ENCODE results near the gene ZC3H18. TPM values are rescaled to one million over a fixed set of nuclear protein-coding genes. Genes with fewer than 3 reads are reported as not detected.

The ZC3H18 gene
- total RNA-seq, 1 experiment from 2014 or later = 11.8 TPM

- Histone ChIP-seq H4K20me1 (ENCODE audit: low read length) (no peaks in the 10 kb centered on the region), H3K4me2 (ENCODE audit: low read length) (no peak overlapping the region), H3K9me2 (replicated peaks; ENCODE audit: low read length) (no peaks in the 10 kb centered on the region), H3K36me3 (ENCODE audit: low read depth, low read length) (no peaks in the 10 kb centered on the region), H3K79me2 (ENCODE audit: low read length) (no peaks in the 10 kb centered on the region), H3F3A (ENCODE audit: low read length, unreplicated experiment) (no peaks in the 10 kb centered on the region), H3K4me1 (ENCODE audit: insufficient read depth, low read length) (peaks cover 6% of the 10 kb centered on the region; the same call in 1 of the 2 replicates), H3K9ac (ENCODE audit: low read length) (no peak overlapping the region), H3K27me3 (ENCODE audit: low read length) (no peaks in the 10 kb centered on the region), H3K4me3 (ENCODE audit: low read length) (no peak overlapping the region), H2AFZ (ENCODE audit: low read length) (no peak overlapping the region), H3K9me3 (ENCODE audit: low read length) (no peaks in the 10 kb centered on the region), H3K27ac (ENCODE audit: low read length) (no peak overlapping the region)
- ChIA-PET POLR2A (ENCODE audit: unreplicated experiment) (no interaction called here), CTCF (no interaction called here)
- no peak for ATAC-seq
- intact Hi-C loops (cut with micrococcal nuclease) = no loop called here
- DNase-seq = no peak
- TF ChIP-seq EZH2 (IDR thresholded peaks at IDR 0.05; ENCODE audit: low read length, unreplicated experiment) (no peak), EZH2phosphoT487 (IDR thresholded peaks at IDR 0.05; ENCODE audit: borderline replicate concordance, low read length) (no peak), CTCF (conservative IDR thresholded peaks at IDR 0.05; ENCODE audit: low read depth, low read length) (no peak)
- no TSS peak for BruUV-seq (replicated peaks)
Measured at GRCh38 chr16:88676502-88677242, 106.5 kb downstream of the ZC3H18 start.

- Histone ChIP-seq H3K9ac (ENCODE audit: low read length) (no peak overlapping the region), H3F3A (ENCODE audit: low read length, unreplicated experiment) (no peaks in the 10 kb centered on the region), H3K4me1 (ENCODE audit: insufficient read depth, low read length) (peaks cover 6% of the 10 kb centered on the region; the same call in 1 of the 2 replicates), H3K4me3 (ENCODE audit: low read length) (no peak overlapping the region), H3K9me3 (ENCODE audit: low read length) (no peaks in the 10 kb centered on the region), H3K36me3 (ENCODE audit: low read depth, low read length) (no peaks in the 10 kb centered on the region), H3K4me2 (ENCODE audit: low read length) (no peak overlapping the region), H2AFZ (ENCODE audit: low read length) (no peak overlapping the region), H3K9me2 (replicated peaks; ENCODE audit: low read length) (no peaks in the 10 kb centered on the region), H3K27ac (ENCODE audit: low read length) (no peak overlapping the region), H4K20me1 (ENCODE audit: low read length) (no peaks in the 10 kb centered on the region), H3K27me3 (ENCODE audit: low read length) (no peaks in the 10 kb centered on the region), H3K79me2 (ENCODE audit: low read length) (no peaks in the 10 kb centered on the region)
- ChIA-PET CTCF (no interaction called here), POLR2A (ENCODE audit: unreplicated experiment) (no interaction called here)
- DNase-seq (no peak), ATAC-seq (no peak)
- TF ChIP-seq EZH2 (IDR thresholded peaks at IDR 0.05; ENCODE audit: low read length, unreplicated experiment) (no peak), CTCF (conservative IDR thresholded peaks at IDR 0.05; ENCODE audit: low read depth, low read length) (no peak), EZH2phosphoT487 (IDR thresholded peaks at IDR 0.05; ENCODE audit: borderline replicate concordance, low read length) (no peak)
- intact Hi-C loops (cut with micrococcal nuclease) = no loop called here
- BruUV-seq (replicated peaks) = no TSS peak
Measured at GRCh38 chr16:88677721-88678120, 107.5 kb downstream of the ZC3H18 start.

- no peaks in the 10 kb centered on the region for H3K9me3 ChIP-seq (ENCODE audit: low read length)
- ATAC-seq = no peak; the same call in 1 of the 2 replicates
- no peaks in the 10 kb centered on the region for H3K9me2 ChIP-seq (replicated peaks; ENCODE audit: low read length)
- intact Hi-C loops (cut with micrococcal nuclease) = no loop called here
- H3K4me2 ChIP-seq (ENCODE audit: low read length) = no peak overlapping the region
- BruUV-seq (replicated peaks) = no TSS peak
- H4K20me1 ChIP-seq (ENCODE audit: low read length) = no peaks in the 10 kb centered on the region
- peaks cover 6% of the 10 kb centered on the region; the same call in 1 of the 2 replicates for H3K4me1 ChIP-seq (ENCODE audit: insufficient read depth, low read length)
- CTCF ChIA-PET = no interaction called here
- DNase-seq = no peak
- no peak overlapping the region for H3K27ac ChIP-seq (ENCODE audit: low read length)
- no peak overlapping the region for H2AFZ ChIP-seq (ENCODE audit: low read length)
- no peak overlapping the region for H3K4me3 ChIP-seq (ENCODE audit: low read length)
- no peaks in the 10 kb centered on the region for H3K79me2 ChIP-seq (ENCODE audit: low read length)
- no peak for TF ChIP-seq EZH2phosphoT487 (IDR thresholded peaks at IDR 0.05; ENCODE audit: borderline replicate concordance, low read length)
- no peaks in the 10 kb centered on the region for H3F3A ChIP-seq (ENCODE audit: low read length, unreplicated experiment)
- H3K27me3 ChIP-seq (ENCODE audit: low read length) = no peaks in the 10 kb centered on the region
- no peaks in the 10 kb centered on the region for H3K36me3 ChIP-seq (ENCODE audit: low read depth, low read length)
- POLR2A ChIA-PET (ENCODE audit: unreplicated experiment) = no interaction called here
- H3K9ac ChIP-seq (ENCODE audit: low read length) = no peak overlapping the region
Measured at GRCh38 chr16:88678224-88678979, 108.2 kb downstream of the ZC3H18 start.
